ENCODE data around the gene RUFY2.
A peak's percentile ranks its signal among the peaks of the same experiment; 100 is the strongest.

The RUFY2 gene, protein sequence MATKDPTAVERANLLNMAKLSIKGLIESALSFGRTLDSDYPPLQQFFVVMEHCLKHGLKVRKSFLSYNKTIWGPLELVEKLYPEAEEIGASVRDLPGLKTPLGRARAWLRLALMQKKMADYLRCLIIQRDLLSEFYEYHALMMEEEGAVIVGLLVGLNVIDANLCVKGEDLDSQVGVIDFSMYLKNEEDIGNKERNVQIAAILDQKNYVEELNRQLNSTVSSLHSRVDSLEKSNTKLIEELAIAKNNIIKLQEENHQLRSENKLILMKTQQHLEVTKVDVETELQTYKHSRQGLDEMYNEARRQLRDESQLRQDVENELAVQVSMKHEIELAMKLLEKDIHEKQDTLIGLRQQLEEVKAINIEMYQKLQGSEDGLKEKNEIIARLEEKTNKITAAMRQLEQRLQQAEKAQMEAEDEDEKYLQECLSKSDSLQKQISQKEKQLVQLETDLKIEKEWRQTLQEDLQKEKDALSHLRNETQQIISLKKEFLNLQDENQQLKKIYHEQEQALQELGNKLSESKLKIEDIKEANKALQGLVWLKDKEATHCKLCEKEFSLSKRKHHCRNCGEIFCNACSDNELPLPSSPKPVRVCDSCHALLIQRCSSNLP

DNA sequence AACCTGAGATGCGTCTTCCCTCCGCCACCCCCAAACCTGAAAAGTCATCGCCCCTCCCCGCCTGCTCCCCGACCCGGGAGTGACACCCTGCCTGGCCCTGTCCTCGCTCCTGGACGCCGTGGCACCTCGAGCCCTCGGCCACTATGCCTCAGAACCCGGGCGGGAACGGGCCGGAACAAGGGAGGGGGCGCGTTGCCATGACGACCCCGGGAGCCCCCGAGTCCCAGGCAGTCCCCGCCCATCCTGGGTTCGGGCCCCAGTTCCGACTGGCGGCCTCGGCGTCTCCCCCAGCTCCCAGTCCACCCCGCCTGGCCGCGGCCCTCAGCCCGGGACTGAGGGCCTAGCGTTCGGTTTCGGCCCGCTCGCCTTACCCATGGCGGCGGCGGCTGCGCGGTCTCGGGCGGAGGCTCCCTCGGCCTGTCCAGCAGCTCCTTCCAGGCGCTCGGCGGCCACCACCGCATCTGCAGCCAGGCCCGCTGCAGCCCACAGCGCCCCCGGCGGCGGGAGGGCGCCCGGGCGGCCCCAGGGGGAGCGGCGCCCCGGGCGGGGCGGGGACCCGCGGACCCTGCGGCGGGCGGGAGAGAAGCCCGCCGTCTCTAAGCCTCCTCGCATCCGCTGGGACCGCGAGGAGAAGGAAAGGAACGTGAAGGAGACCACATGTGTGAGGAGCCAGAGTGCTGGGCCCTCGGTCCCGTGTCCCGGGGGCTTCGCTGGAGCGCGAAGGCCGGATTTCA lies at the start of gene RUFY2:
RUFY2 (minus strand) TSS at position 463 of the 734 bp plus-strand sequence; CDS start at position 375, 88 bp downstream.
- peak; percentile 74 for DNase-seq (ENCODE audit: low spot score)

GRCh38 chr10:68449698-68450097 lies 42.6 kb upstream of the RUFY2 start:
- peak; percentile 67 for DNase-seq (ENCODE audit: low spot score)

- DNase-seq (ENCODE audit: low spot score): no peak
Observed at GRCh38 chr10:68446179-68446578, 39.1 kb upstream of the RUFY2 start.

- no peak for DNase-seq (ENCODE audit: low spot score)
Observed at GRCh38 chr10:68442971-68443370, 35.9 kb upstream of the RUFY2 start.

- no peak for DNase-seq (ENCODE audit: low spot score)
Observed at GRCh38 chr10:68440898-68441297, 33.8 kb upstream of the RUFY2 start.

- DNase-seq (ENCODE audit: low spot score): no peak
Observed at GRCh38 chr10:68435803-68436202, 28.7 kb upstream of the RUFY2 start.

GRCh38 chr10:68434657-68435056 lies 27.6 kb upstream of the RUFY2 start:
- no peak for DNase-seq (ENCODE audit: low spot score)

DNA sequence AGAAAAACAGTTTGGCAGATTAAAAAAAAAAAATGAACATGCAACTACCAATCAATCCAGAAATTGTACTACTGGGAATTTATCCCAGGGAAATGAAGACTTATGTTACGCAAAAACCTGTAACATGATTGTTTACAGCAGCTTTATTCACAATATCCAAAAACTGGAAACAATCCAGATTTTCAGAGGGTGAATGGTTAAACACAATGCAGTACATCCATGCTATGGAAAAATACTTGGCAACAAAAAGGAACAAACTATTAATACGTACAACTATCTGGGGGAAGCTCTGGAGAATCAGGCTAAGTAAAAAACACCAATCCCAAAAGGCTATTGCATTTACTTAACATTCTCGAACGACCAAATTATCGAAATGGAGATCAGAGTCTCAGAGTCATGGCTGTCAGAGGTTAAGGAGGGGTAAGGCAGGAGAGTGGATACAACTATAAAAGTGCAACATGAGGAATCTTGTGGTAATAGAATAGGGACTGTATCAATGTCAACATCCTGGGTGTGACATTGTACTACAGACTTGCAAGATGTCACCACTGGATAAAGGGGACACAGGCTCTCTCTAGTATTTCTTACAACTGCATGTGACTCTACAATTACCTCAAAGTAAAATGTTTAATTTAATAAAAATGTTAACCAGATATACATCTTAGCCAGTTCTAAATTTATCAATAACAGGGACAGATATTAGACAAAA lies 21.5 kb upstream of the RUFY2 start:
- no peak for DNase-seq (ENCODE audit: low spot score)

GRCh38 chr10:68424454-68425014 lies 17.5 kb upstream of the RUFY2 start:
- no peak for DNase-seq (ENCODE audit: low spot score)

- DNase-seq (ENCODE audit: low spot score): no peak
Observed at GRCh38 chr10:68423522-68423921, 16.4 kb upstream of the RUFY2 start.

GRCh38 chr10:68419376-68419775 lies 12.3 kb upstream of the RUFY2 start:
- DNase-seq (ENCODE audit: low spot score): no peak

GRCh38 chr10:68408898-68409518 lies 1.9 kb upstream of the RUFY2 start:
- no peak for DNase-seq (ENCODE audit: low spot score)

GRCh38 chr10:68406111-68406814 lies 814 bp downstream of the RUFY2 start:
- DNase-seq (ENCODE audit: low spot score): peak; percentile 58

DNA sequence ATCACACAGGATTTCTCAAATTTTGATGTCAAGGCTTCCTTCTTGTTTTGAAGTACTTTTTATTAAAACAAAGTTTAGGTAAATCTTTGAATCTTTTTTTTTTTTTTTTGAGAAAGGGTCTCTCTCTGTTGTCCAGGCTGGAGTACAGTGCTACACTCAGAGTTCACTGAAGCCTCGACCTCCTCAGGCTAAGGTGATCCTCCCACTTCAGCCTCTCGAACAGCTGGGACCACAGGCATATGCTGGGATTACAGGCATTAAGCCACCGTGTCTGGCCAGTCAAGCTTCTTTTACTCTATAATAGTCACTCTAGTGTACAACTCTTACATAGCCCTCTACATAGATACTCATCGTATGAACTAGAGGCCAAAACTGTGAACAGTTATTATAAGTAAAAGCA lies 3.4 kb downstream of the RUFY2 start:
- DNase-seq (ENCODE audit: low spot score): no peak

GRCh38 chr10:68402276-68402675 lies 4.8 kb downstream of the RUFY2 start:
- no peak for DNase-seq (ENCODE audit: low spot score)

DNA sequence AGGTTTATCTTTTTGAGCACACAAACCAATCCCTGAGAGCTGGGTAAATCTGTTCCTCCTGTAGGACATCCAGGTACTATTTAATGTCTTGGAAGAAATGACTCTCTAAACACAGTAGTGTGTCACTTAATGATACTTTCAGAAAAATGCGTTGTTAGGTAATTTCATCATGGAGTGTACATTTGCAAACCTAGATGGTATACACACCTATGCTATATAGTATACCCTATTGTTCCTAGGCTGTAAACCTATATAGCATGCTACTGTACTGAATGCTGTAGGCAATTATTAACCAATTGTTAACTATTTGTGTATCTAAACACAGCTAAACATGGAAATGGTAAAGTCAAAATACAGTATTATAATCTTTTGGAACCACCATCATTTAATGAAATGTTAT lies 10.1 kb downstream of the RUFY2 start:
- no peak for DNase-seq (ENCODE audit: low spot score)

- no peak for DNase-seq (ENCODE audit: low spot score)
Observed at GRCh38 chr10:68385740-68386139, 21.3 kb downstream of the RUFY2 start.

- DNase-seq (ENCODE audit: low spot score): no peak
Observed at GRCh38 chr10:68371604-68372003, 35.5 kb downstream of the RUFY2 start.

DNA sequence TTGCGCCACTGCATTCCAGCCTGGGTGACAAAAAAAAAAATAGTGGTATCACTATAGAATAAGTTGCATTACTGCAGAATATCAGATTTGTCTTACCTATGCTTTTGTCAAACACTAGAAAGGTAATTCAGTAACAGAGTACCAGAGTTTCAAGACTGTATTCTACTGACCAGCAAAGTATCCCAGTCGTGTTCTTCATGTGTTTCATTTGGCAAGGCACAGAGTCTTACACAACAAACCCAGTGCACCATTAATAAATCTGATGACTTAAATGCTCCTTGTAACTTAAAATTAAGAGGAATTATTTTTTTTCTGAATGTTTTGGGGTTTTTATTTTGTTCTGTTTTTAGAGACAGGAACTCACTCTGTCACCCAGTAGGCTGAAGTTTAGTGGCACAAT lies 40.0 kb downstream of the RUFY2 start:
- no peak for DNase-seq (ENCODE audit: low spot score)

- no peak for DNase-seq (ENCODE audit: low spot score)
Observed at GRCh38 chr10:68366600-68366999, 40.5 kb downstream of the RUFY2 start.

- no peak for DNase-seq (ENCODE audit: low spot score)
Observed at GRCh38 chr10:68365611-68366010, 41.5 kb downstream of the RUFY2 start.

Data from globus pallidus (tissue), 1 donor.